Effector memory CD4-positive, alpha-beta T cell (primary cell): Measurements from ENCODE around the gene PIP4K2A.
A peak's percentile ranks its signal among the peaks of the same experiment; 100 is the strongest.

ENCODE experiments used
- DNase-seq, 3 donors: peaks; one replicate each; pipeline ENCODE4 v3.0.0-alpha.2; 2020
- H3K27ac ChIP-seq: 2 replicates; pipeline ENCODE4 v1.7.0; 2013; ENCODE audit warnings: mild to moderate bottlenecking, low read length, moderate library complexity; ENCODE audit not compliant: insufficient read depth, poor library complexity, severe bottlenecking
- H3K27me3 ChIP-seq: replicated peaks from 2 replicates; pipeline ENCODE4 v1.7.0; 2013; ENCODE audit warnings: mild to moderate bottlenecking, low read length; ENCODE audit not compliant: insufficient read depth, control insufficient read depth, poor library complexity, severe bottlenecking
- H3K36me3 ChIP-seq: 2 replicates; pipeline ENCODE4 v1.7.0; 2013; ENCODE audit warnings: mild to moderate bottlenecking, low read length, moderate library complexity; ENCODE audit not compliant: control insufficient read depth, insufficient read depth
- H3K4me1 ChIP-seq: 2 replicates; pipeline ENCODE4 v1.7.0; 2013; ENCODE audit warnings: low read length, mild to moderate bottlenecking; ENCODE audit not compliant: control insufficient read depth, insufficient read depth, poor library complexity, severe bottlenecking
- H3K4me3 ChIP-seq: 2 replicates; pipeline ENCODE4 v1.7.0; 2013; ENCODE audit warnings: low read length, low read depth, mild to moderate bottlenecking; ENCODE audit not compliant: insufficient read depth, poor library complexity, severe bottlenecking
- H3K9me3 ChIP-seq: 2 replicates; pipeline ENCODE4 v1.7.0; 2013; ENCODE audit warnings: mild to moderate bottlenecking, low read length, moderate library complexity; ENCODE audit not compliant: control insufficient read depth

Gene PIP4K2A

DNA sequence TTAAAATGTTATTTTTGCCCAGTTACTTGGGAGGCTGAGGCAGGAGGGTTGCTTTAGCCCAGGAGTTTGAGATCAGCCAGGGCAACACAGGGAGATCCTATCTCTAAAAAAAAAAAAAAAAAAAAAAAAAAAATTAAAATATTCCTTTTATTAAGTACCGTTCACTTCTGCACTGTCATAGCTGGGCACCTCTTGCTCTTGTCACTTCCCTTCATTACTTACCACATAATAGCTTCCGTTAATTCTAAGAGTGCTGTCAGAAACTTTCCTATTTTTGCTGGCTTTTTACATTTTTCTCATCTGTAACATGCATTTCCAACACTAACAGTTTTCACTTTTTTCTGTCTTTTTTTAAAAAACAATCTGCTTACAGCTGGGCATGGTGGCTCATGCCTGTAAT is 132.9 kb downstream of the PIP4K2A start:
- H3K4me1 ChIP-seq: no peaks in the 10 kb centered on the region
- no peak for DNase-seq
- peaks cover 53% of the 10 kb centered on the region for H3K36me3 ChIP-seq
- no peak overlapping the region for H3K4me3 ChIP-seq
- no peaks in the 10 kb centered on the region for H3K9me3 ChIP-seq
- no peaks in the 10 kb centered on the region for H3K27me3 ChIP-seq
- no peak overlapping the region for H3K27ac ChIP-seq

DNA sequence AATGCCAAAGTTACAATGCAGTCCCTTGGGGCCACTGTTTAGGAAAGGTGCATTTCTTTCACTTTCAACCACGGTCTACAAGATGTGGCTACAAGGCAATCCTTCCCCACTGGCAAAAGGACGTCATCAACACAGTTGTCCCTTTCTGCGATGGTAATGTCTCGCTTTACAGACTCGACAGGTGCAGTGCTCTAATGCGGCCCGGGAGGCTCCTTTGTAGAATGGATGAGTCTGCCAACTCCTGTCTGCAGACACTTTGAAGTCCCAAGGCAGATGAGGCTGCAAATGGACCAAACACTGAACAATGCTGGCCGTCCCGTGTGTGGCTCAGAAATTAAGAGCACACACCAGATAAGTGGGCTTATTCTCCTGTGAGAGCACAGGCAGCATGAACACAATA is 133.7 kb downstream of the PIP4K2A start:
- Histone ChIP-seq H3K36me3 (peaks cover 53% of the 10 kb centered on the region), H3K9me3 (no peaks in the 10 kb centered on the region), H3K4me1 (no peaks in the 10 kb centered on the region), H3K27me3 (no peaks in the 10 kb centered on the region), H3K4me3 (no peak overlapping the region), H3K27ac (no peak overlapping the region)
- DNase-seq: no peak

DNA sequence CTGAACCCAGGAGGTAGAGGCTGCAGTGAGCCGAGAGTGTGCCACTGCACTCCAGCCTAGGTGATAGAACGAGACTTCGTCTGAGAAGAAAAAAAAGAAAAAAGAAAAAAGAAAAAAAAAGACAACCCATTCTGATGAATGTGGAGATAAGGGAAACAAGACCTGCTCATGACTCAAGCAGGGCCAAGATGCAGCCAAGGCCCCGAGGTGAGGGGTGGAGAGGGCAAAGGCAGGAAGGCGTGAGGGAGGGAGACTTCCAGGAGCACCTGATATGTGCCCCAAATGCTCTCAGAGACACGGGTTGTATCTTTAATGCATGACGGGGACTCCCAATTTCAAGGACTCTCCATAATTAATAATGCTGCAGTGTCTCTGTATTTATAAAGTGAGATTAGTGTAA is 134.6 kb downstream of the PIP4K2A start:
- no peaks in the 10 kb centered on the region for H3K9me3 ChIP-seq
- H3K36me3 ChIP-seq: peaks cover 52% of the 10 kb centered on the region
- no peaks in the 10 kb centered on the region for H3K27me3 ChIP-seq
- H3K4me1 ChIP-seq: no peaks in the 10 kb centered on the region
- H3K4me3 ChIP-seq: no peak overlapping the region
- DNase-seq: no peak
- H3K27ac ChIP-seq: no peak overlapping the region

DNA sequence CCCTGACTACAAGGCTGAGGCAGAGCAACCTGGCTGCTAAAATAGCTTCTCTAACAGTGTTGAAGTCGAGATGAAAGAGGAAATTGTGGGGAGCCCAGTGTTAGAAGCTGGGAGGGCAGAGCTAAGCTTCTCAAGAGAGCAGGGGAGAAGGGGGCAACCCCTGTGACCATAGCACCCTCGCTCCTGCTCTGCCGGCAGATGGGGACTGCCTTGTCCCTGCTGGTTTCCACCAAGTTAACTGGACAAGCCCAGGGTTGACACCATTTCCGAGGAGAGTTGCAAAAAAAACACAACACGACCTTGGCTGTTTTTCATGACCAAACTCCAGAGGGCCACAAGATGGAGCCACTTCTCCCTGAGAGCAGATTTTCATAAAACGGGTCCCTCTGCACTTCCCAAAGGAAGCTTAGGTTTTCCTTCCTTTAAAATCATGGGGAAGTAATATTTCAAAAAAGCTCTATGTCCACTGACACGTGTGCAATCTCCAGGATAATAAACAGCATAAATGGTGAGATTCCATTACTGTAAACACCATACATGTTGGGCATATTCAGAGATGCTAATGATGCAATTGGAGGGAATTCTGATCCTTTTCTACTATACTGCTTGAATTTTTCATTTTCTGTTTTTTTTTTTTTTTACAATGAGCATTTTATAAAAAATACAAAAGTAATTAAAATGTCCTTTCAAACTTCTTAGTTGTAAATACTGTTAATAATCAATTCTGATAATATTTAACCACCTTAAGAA is 140.4 kb downstream of the PIP4K2A start:
- no peaks in the 10 kb centered on the region for H3K4me1 ChIP-seq
- no peak for DNase-seq
- H3K36me3 ChIP-seq: peaks cover 42% of the 10 kb centered on the region
- no peaks in the 10 kb centered on the region for H3K9me3 ChIP-seq
- no peak overlapping the region for H3K27ac ChIP-seq
- H3K27me3 ChIP-seq: no peaks in the 10 kb centered on the region
- no peak overlapping the region for H3K4me3 ChIP-seq

DNA sequence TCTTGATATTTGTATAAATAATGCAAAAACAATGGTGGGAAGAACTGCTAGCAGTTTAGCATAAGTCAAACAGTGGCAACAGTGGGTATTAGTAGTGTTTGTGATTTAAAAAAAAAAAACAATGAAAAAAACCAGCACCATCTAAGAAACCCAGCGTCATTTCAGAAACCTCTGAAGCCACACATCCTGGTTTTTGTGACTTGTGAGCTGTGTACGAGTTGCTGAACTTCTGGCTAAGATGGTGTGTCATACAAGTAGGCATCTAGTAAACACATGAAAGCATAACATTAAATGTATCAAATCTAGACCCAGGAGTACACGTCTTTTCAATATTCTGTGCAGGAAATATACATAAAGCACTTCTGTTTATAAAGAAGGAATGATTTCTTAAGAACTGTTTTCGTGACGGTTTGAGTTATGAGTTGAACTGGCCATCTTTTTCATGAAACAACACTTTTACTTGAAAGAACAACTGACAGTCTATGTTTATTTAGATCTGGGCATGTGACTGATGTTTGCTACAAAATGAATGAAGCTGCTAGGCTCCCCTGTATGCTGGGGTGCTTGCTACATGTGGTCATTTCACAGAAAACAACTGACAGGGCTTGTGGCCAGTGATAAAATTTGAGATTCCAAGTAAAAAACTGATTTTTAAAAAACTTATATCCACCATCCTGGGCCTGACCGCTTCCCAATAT is 143.5 kb downstream of the PIP4K2A start:
- no peaks in the 10 kb centered on the region for H3K9me3 ChIP-seq
- DNase-seq: peak in 1 of 3 donors; percentile 19
- no peak overlapping the region for H3K4me3 ChIP-seq
- H3K27me3 ChIP-seq: no peaks in the 10 kb centered on the region
- H3K36me3 ChIP-seq: peaks cover 51% of the 10 kb centered on the region
- no peaks in the 10 kb centered on the region for H3K4me1 ChIP-seq
- no peak overlapping the region for H3K27ac ChIP-seq

DNA sequence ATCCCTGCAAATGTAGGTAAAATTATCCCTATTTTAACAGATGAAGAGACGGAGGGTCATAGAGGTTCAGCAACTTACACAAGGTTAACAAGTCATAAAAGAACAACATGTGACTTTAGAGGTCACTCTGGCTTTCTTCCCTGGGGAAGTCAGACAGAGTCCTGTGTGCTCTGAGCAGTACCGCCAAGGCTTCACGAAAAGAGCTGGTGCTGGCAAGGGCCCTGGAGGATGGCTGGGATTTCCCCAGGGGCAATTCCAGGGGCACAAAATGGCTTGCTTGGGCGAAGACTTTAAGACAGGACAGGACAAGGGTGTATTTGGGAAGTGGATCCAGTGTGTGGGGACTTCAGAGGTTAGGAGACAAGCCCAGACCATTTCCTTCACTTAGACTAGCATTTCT is 144.1 kb downstream of the PIP4K2A start:
- no peaks in the 10 kb centered on the region for H3K27me3 ChIP-seq
- no peak for DNase-seq
- H3K27ac ChIP-seq: no peak overlapping the region
- no peaks in the 10 kb centered on the region for H3K4me1 ChIP-seq
- H3K36me3 ChIP-seq: peaks cover 51% of the 10 kb centered on the region
- H3K4me3 ChIP-seq: no peak overlapping the region
- no peaks in the 10 kb centered on the region for H3K9me3 ChIP-seq

DNA sequence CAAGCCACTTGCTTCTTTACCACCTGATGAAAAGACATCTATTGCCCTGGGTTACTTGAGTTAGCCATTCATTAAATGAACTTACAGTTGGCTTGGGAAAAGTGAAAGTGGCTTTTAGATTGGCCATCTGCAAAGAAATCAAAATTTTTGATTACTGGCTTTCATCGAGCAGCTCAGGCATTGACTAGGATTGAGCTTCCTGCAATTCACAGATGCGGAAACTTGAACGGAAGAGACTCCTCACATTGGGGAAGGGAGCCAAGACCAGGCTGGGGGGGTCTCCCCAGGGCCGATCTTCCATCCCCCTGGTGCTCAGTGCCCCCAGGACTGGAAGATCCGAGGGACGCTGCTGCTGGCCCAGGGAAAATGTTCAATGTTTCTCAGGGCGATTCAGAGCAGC is 145.4 kb downstream of the PIP4K2A start:
- H3K36me3 ChIP-seq: peaks cover 57% of the 10 kb centered on the region
- no peaks in the 10 kb centered on the region for H3K27me3 ChIP-seq
- H3K4me3 ChIP-seq: no peak overlapping the region
- H3K9me3 ChIP-seq: no peaks in the 10 kb centered on the region
- no peak for DNase-seq
- H3K27ac ChIP-seq: no peak overlapping the region
- H3K4me1 ChIP-seq: no peaks in the 10 kb centered on the region

DNA sequence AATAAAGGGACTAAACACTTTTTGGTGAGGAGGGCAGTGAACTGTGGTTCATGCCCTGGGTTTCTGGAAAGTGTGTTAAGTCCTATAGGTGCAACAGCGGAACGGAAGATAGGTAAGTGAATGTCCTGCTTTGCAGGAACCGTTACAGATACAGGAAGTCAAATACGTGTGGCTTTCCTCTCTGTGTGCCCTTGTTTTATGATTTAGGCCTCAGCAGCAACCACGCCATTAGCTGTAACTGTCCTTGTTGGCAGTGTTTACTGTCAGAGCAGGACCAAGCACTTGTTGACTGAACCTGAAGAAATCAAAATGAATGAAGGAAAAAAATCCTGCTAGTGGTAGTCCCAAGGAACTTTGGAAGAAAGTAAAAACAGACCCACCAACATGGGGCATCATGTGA is 150.3 kb downstream of the PIP4K2A start:
- H3K4me1 ChIP-seq: no peaks in the 10 kb centered on the region
- peaks cover 50% of the 10 kb centered on the region for H3K36me3 ChIP-seq
- H3K27me3 ChIP-seq: no peaks in the 10 kb centered on the region
- DNase-seq: no peak
- H3K27ac ChIP-seq: no peak overlapping the region
- H3K4me3 ChIP-seq: no peak overlapping the region
- H3K9me3 ChIP-seq: no peaks in the 10 kb centered on the region

DNA sequence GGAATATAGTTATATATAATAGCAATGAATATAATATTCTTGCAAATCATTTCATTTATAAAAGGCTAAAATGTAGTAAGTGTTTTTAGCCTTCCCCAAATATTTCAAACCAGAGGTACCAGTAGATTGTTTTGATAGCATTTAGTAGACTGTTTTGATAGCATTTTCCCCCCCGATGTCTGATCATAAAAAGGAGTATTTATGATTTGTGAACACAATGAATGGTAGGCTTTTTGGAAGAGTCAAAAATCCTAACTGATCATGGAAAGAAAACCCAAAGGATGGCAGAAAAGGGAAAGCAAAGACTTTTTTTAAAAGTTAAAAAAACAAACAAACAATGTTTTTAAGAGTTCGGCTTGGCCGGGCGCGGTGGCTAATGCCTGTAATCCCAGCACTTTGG is 152.5 kb downstream of the PIP4K2A start:
- Histone ChIP-seq H3K27me3 (no peaks in the 10 kb centered on the region), H3K36me3 (peaks cover 39% of the 10 kb centered on the region), H3K4me3 (no peak overlapping the region), H3K27ac (no peak overlapping the region), H3K4me1 (no peaks in the 10 kb centered on the region), H3K9me3 (no peaks in the 10 kb centered on the region)
- no peak for DNase-seq

DNA sequence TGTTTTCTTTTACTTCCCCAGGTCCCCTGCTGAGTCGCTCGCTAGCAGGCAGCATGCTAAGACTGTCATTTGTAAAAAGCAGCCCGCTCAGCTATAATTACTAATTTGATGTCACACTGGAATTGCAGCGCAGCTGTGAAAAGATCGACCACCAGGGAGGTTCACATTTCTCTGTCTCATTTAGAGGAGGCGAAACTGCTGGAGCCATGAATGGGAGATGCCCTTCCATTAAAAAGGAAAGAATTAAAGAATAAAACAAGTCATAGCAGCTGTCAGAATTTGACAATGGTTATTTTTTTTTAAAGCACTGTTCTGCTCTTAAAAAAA is 153.5 kb downstream of the PIP4K2A start:
- Histone ChIP-seq H3K36me3 (peaks cover 42% of the 10 kb centered on the region), H3K4me1 (no peaks in the 10 kb centered on the region), H3K4me3 (no peak overlapping the region), H3K27ac (no peak overlapping the region), H3K27me3 (no peaks in the 10 kb centered on the region), H3K9me3 (no peaks in the 10 kb centered on the region)
- no peak for DNase-seq
